ENCODE data around the gene CSRNP3.

- TF ChIP-seq, protein P1, sequence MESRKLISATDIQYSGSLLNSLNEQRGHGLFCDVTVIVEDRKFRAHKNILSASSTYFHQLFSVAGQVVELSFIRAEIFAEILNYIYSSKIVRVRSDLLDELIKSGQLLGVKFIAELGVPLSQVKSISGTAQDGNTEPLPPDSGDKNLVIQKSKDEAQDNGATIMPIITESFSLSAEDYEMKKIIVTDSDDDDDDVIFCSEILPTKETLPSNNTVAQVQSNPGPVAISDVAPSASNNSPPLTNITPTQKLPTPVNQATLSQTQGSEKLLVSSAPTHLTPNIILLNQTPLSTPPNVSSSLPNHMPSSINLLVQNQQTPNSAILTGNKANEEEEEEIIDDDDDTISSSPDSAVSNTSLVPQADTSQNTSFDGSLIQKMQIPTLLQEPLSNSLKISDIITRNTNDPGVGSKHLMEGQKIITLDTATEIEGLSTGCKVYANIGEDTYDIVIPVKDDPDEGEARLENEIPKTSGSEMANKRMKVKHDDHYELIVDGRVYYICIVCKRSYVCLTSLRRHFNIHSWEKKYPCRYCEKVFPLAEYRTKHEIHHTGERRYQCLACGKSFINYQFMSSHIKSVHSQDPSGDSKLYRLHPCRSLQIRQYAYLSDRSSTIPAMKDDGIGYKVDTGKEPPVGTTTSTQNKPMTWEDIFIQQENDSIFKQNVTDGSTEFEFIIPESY (IDR thresholded peaks at IDR 0.05) = no peak
- no peak for TF ChIP-seq CTCF (IDR thresholded peaks at IDR 0.05; ENCODE audit: low read depth, low read length, missing input control)
- TF ChIP-seq, protein P2, sequence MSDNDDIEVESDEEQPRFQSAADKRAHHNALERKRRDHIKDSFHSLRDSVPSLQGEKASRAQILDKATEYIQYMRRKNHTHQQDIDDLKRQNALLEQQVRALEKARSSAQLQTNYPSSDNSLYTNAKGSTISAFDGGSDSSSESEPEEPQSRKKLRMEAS (IDR thresholded peaks at IDR 0.05) = no peak
- no peak for TF ChIP-seq YY1 (IDR thresholded peaks at IDR 0.05)
Observed at GRCh38 chr2:165587335-165587938, 117.9 kb downstream of the CSRNP3 start.

Data from liver (tissue), 2 donors.